Gastroesophageal sphincter (tissue), 3 donors: ENCODE measurements around the gene ZMYND19.

Source experiments
- CTCF ChIP-seq, 4 experiments: fragments of 200-600 bp in 2 of 4; fragments of 450-650 bp in 2 of 4; sonication (generic) in 1 of 4; IDR thresholded peaks; one replicate each; pipeline ENCODE4 v1.5.1; 2017 to 2019; ENCODE audit warnings: antibody characterized with exemption in 4 of 4, mild to moderate bottlenecking in 2 of 4, moderate library complexity in 2 of 4
- EP300 ChIP-seq: sonication (generic); formaldehyde crosslinking; IDR thresholded peaks from one replicate; pipeline ENCODE4 v1.6.1; 2017; ENCODE audit warnings: antibody characterized with exemption, mild to moderate bottlenecking
- POLR2AphosphoS5 ChIP-seq: sonication (generic); formaldehyde crosslinking; IDR thresholded peaks from one replicate; pipeline ENCODE4 v1.6.1; 2017; ENCODE audit warnings: antibody characterized with exemption

- TF ChIP-seq CTCF (IDR thresholded peaks at IDR 0.05) = no peak
- TF ChIP-seq POLR2AphosphoS5 = no peak
- no peak for TF ChIP-seq EP300
Measured at GRCh38 chr9:137607141-137607857, 17.0 kb upstream of the ZMYND19 start.
